ENCODE data around the gene EIF2S2.

The EIF2S2 gene

GRCh38 chr20:34058831-34059230, 53.2 kb downstream of the EIF2S2 start:
- DNase-seq: peak; percentile 70

GRCh38 chr20:34055290-34055689, 56.8 kb downstream of the EIF2S2 start:
- no peak for DNase-seq

- no peak for DNase-seq
These were observed 59.6 kb downstream of the EIF2S2 start for GRCh38 chr20:34052414-34052813.

GRCh38 chr20:34049897-34050695, 61.9 kb downstream of the EIF2S2 start:
- no peak for DNase-seq

GRCh38 chr20:34049389-34049788, 62.7 kb downstream of the EIF2S2 start:
- no peak for DNase-seq

GRCh38 chr20:34047917-34048316, 64.1 kb downstream of the EIF2S2 start:
- DNase-seq: no peak

GRCh38 chr20:34047010-34047687, 64.9 kb downstream of the EIF2S2 start:
- no peak for DNase-seq

GRCh38 chr20:34045930-34046725, 65.9 kb downstream of the EIF2S2 start:
- DNase-seq: no peak

GRCh38 chr20:34045294-34045693, 66.7 kb downstream of the EIF2S2 start:
- DNase-seq: no peak

GRCh38 chr20:34043025-34043424, 69.0 kb downstream of the EIF2S2 start:
- DNase-seq: no peak

- no peak for DNase-seq
These were observed 69.8 kb downstream of the EIF2S2 start for GRCh38 chr20:34042262-34042661.

- no peak for DNase-seq
These were observed 70.8 kb downstream of the EIF2S2 start for GRCh38 chr20:34041226-34041625.

GRCh38 chr20:34040300-34040995, 71.6 kb downstream of the EIF2S2 start:
- DNase-seq: no peak

Measured in CD4-positive, alpha-beta T cell treated with Interleukin-4 for 4 hours (primary cell).